ENCODE measurements around the gene STX2. TPM values are rescaled to one million over a fixed set of nuclear protein-coding genes. Genes with fewer than 3 reads are reported as not detected.

STX2 gene
- polyA plus RNA-seq, 1 donor from 2014 or later: 67.0 TPM

- Histone ChIP-seq H3K27ac (ENCODE audit: low read length) (no peak overlapping the region), H3K79me2 (replicated peaks; ENCODE audit: insufficient read depth, low read length) (no peaks in the 10 kb centered on the region), H3K9ac (ENCODE audit: low read length) (no peak overlapping the region), H3K36me3 (ENCODE audit: insufficient read depth, low read length) (no peaks in the 10 kb centered on the region), H2AFZ (ENCODE audit: low read depth, low read length) (no peak overlapping the region), H4K20me1 (ENCODE audit: insufficient read depth) (no peaks in the 10 kb centered on the region), H3F3A (ENCODE audit: insufficient read depth, low read length, poor library complexity, severe bottlenecking) (no peaks in the 10 kb centered on the region), H3K4me3 (ENCODE audit: low read length) (no peak overlapping the region), H3K9me3 (ENCODE audit: low read length) (no peaks in the 10 kb centered on the region), H3K4me2 (ENCODE audit: low read length) (no peak overlapping the region), H3K9me2 (ENCODE audit: insufficient read depth, low read length) (no peaks in the 10 kb centered on the region), H3K27me3 (ENCODE audit: insufficient read depth, low read depth, low read length) (no peaks in the 10 kb centered on the region)
- no peak for TF ChIP-seq TAF1 (IDR thresholded peaks at IDR 0.05; ENCODE audit: low read depth)
- no peak for TF ChIP-seq SMC3 (conservative IDR thresholded peaks at IDR 0.05; ENCODE audit: poor library complexity)
- no peak for TF ChIP-seq EZH2 (IDR thresholded peaks at IDR 0.05; ENCODE audit: borderline replicate concordance, insufficient read depth, low read length, poor library complexity, severe bottlenecking)
- no peak for TF ChIP-seq CTCF (IDR thresholded peaks at IDR 0.05; ENCODE audit: poor library complexity, severe bottlenecking)
- no peak for TF ChIP-seq RAD21 (conservative IDR thresholded peaks at IDR 0.05)
- TF ChIP-seq REST (IDR thresholded peaks at IDR 0.05; ENCODE audit: borderline replicate concordance): no peak
- no peak for TF ChIP-seq POLR2AphosphoS5 (IDR thresholded peaks at IDR 0.05)
- no peak for TF ChIP-seq EP300 (conservative IDR thresholded peaks at IDR 0.05; ENCODE audit: poor library complexity, severe bottlenecking)
- TF ChIP-seq MXI1 (conservative IDR thresholded peaks at IDR 0.05; ENCODE audit: poor library complexity, severe bottlenecking): no peak
Observed at GRCh38 chr12:130859161-130859560, 20.1 kb upstream of the STX2 start.

GRCh38 chr12:130858084-130858483 is 19.0 kb upstream of the STX2 start:
- no peaks in the 10 kb centered on the region for H4K20me1 ChIP-seq (ENCODE audit: insufficient read depth)
- TF ChIP-seq POLR2AphosphoS5 (IDR thresholded peaks at IDR 0.05): no peak
- no peak for TF ChIP-seq SMC3 (conservative IDR thresholded peaks at IDR 0.05; ENCODE audit: poor library complexity)
- H3K9me3 ChIP-seq (ENCODE audit: low read length): no peaks in the 10 kb centered on the region
- no peaks in the 10 kb centered on the region for H3K79me2 ChIP-seq (replicated peaks; ENCODE audit: insufficient read depth, low read length)
- no peak overlapping the region for H3K4me3 ChIP-seq (ENCODE audit: low read length)
- H3F3A ChIP-seq (ENCODE audit: insufficient read depth, low read length, poor library complexity, severe bottlenecking): no peaks in the 10 kb centered on the region
- no peak overlapping the region for H2AFZ ChIP-seq (ENCODE audit: low read depth, low read length)
- no peaks in the 10 kb centered on the region for H3K36me3 ChIP-seq (ENCODE audit: insufficient read depth, low read length)
- no peak overlapping the region for H3K9ac ChIP-seq (ENCODE audit: low read length)
- H3K27me3 ChIP-seq (ENCODE audit: insufficient read depth, low read depth, low read length): no peaks in the 10 kb centered on the region
- no peak overlapping the region for H3K4me2 ChIP-seq (ENCODE audit: low read length)
- no peaks in the 10 kb centered on the region for H3K9me2 ChIP-seq (ENCODE audit: insufficient read depth, low read length)
- no peak overlapping the region for H3K27ac ChIP-seq (ENCODE audit: low read length)

GRCh38 chr12:130856088-130856487 is 17.0 kb upstream of the STX2 start:
- no peak overlapping the region for H3K4me3 ChIP-seq (ENCODE audit: low read length)
- TF ChIP-seq EP300 (conservative IDR thresholded peaks at IDR 0.05; ENCODE audit: poor library complexity, severe bottlenecking) (no peak), MXI1 (conservative IDR thresholded peaks at IDR 0.05; ENCODE audit: poor library complexity, severe bottlenecking) (no peak), POLR2AphosphoS5 (IDR thresholded peaks at IDR 0.05) (no peak), REST (IDR thresholded peaks at IDR 0.05; ENCODE audit: borderline replicate concordance) (no peak), CTCF (IDR thresholded peaks at IDR 0.05; ENCODE audit: poor library complexity, severe bottlenecking) (no peak), EZH2 (IDR thresholded peaks at IDR 0.05; ENCODE audit: borderline replicate concordance, insufficient read depth, low read length, poor library complexity, severe bottlenecking) (no peak), TAF1 (IDR thresholded peaks at IDR 0.05; ENCODE audit: low read depth) (no peak), RAD21 (conservative IDR thresholded peaks at IDR 0.05) (no peak), SMC3 (conservative IDR thresholded peaks at IDR 0.05; ENCODE audit: poor library complexity) (no peak)
- H3K9me2 ChIP-seq (ENCODE audit: insufficient read depth, low read length): no peaks in the 10 kb centered on the region
- no peaks in the 10 kb centered on the region for H3K79me2 ChIP-seq (replicated peaks; ENCODE audit: insufficient read depth, low read length)
- no peak overlapping the region for H2AFZ ChIP-seq (ENCODE audit: low read depth, low read length)
- H3K9me3 ChIP-seq (ENCODE audit: low read length): no peaks in the 10 kb centered on the region
- H3K36me3 ChIP-seq (ENCODE audit: insufficient read depth, low read length): no peaks in the 10 kb centered on the region
- no peaks in the 10 kb centered on the region for H3K27me3 ChIP-seq (ENCODE audit: insufficient read depth, low read depth, low read length)
- H3K9ac ChIP-seq (ENCODE audit: low read length): no peak overlapping the region
- H3K4me2 ChIP-seq (ENCODE audit: low read length): no peak overlapping the region
- no peak overlapping the region for H3K27ac ChIP-seq (ENCODE audit: low read length)
- H3F3A ChIP-seq (ENCODE audit: insufficient read depth, low read length, poor library complexity, severe bottlenecking): no peaks in the 10 kb centered on the region
- no peaks in the 10 kb centered on the region for H4K20me1 ChIP-seq (ENCODE audit: insufficient read depth)
